Suppressor macrophage (primary cell): Measurements from ENCODE around the gene NOD2.

Experiments used
- DNase-seq, 4 experiments: peaks; one replicate each; pipeline ENCODE4 v3.0.0-alpha.2; 2020 to 2022

The NOD2 gene

GRCh38 chr16:50694206-50694605 lies 800 bp downstream of the NOD2 start:
- DNase-seq, result no peak

DNA sequence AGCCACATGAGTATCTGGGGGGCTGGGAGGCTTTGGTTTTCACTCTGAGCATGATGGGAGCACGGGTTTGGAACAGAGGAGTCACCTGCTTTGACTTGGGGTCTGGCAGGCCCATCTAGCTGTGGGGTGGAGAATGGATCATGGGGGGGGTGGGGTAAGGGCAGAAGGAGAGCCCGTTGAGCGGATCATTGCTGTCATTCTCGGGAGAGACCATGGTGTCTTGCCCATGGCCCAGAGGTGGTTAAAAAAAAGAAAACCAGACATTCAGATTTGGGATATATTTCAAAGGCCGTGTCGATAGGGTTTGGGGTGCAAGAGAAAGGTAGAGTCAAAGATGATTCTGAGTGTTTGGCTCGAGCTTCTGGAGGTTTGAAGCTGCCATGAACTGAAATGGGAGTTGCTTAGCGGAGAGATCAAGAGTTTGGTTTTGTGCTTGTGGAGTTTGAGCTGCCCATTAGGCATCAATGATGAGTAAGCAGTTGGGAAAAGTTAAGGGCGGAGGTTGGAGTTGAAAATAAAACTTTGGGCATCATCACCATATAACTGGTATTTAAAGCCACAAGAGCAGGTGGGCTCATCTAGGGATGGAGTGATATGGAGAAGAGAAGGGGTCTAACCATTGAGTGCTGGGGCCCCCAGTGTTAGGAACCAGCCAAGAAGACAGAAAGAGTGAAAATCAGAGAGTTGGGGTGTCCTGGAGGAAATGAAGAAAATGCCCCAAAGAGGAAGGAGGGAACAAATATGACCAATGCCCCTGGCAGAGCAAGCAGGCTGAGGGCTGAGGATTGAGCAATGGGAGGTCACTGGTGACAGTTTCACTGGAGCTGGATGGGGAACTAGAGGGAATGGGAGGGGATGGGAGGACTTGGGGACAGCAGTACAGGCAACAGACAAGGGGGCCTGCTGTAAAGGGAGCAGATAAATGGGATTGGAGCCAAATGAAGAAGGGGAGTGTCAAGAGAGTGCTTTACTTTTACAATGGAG lies 1.9 kb downstream of the NOD2 start:
- peak; percentile 84 to 94 (median 91) for DNase-seq

GRCh38 chr16:50696126-50696525 lies 2.7 kb downstream of the NOD2 start:
- DNase-seq, result peak in 2 of 4 experiments; percentile 31 to 42

- DNase-seq, result peak; percentile 91 to 96 (median 92)
Measured at GRCh38 chr16:50696575-50697420, 3.4 kb downstream of the NOD2 start.

DNA sequence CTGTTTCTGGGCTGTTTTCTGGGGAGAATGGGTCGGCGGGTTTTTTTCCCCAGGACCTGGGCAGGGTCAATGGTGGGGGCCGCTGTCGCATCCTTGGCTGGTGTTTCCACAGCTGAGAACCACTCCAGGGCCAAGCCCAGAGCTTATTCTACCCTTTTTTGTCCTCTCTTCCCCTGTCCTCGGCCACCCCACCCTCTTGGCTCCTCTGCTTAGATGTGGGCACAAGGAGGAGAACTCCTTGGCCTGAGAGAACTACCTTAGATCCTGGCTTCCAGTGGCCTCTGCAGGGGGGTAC lies 4.0 kb downstream of the NOD2 start:
- DNase-seq, result no peak

DNA sequence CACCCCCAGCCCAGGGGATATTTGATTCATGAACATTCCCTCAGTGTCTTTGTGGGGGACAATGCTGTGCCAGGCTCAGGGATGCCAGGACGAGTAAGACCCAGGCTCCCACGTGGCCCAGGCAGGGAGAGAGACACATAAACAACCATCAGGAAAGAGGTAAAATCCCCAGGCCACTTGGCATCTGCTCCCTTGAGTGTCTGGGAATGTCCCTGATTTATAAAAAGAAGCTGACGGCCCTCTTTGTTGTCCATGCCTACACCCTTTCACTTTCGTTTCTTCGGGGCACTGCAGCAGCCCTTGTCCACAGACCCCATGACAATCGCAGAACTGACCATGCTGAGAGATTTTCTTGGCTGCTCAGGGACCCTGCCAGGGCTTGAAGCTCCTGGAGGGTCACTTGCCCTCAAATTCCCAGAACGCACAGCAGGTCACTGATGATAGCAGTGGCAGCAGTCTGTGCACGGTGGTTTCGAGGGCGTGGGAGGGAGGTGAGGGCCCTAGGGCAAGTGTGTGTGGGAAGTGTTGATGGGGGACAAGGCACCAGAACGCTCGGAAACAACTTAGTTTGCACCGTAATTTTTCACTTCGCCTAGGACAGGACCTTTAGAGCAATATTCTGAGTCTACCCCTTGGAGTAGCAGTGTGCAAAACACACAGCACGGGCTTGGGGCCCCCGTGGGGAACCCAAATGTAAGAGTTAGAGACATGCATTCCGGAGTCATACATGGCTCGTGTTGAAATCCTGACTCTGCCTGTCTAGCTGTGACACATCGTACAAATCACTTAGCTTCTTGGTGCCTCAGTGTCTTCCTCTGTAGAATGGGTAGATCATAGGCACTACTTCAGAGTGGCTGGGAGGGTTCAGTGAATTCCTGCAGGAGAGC lies 4.7 kb downstream of the NOD2 start:
- peak; percentile 56 to 77 (median 70) for DNase-seq

DNA sequence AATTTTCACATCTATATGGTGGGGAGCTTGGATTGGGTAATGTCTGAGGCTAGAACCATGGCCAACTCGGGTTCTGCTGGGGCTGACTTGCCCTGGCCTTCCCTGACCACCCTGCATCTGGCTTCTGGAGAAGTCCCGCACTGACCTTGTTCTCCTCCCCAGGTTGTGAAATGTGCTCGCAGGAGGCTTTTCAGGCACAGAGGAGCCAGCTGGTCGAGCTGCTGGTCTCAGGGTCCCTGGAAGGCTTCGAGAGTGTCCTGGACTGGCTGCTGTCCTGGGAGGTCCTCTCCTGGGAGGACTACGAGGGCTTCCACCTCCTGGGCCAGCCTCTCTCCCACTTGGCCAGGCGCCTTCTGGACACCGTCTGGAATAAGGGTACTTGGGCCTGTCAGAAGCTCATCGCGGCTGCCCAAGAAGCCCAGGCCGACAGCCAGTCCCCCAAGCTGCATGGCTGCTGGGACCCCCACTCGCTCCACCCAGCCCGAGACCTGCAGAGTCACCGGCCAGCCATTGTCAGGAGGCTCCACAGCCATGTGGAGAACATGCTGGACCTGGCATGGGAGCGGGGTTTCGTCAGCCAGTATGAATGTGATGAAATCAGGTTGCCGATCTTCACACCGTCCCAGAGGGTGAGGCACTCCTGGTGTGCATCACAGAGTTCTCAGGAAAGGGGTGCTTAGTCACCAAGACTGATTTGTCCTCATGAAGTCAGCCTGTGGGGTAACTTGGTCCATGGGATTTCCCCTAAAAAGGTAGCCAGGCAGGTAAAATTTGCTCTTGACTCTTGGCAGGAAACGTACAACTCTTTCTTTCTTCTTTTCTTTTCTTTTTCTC lies 6.1 kb downstream of the NOD2 start:
- peak; percentile 54 to 80 (median 62) for DNase-seq

- peak in 3 of 4 experiments; percentile 31 to 59 (median 38) for DNase-seq
Measured at GRCh38 chr16:50702725-50703124, 9.3 kb downstream of the NOD2 start.

- DNase-seq, result no peak
Measured at GRCh38 chr16:50704245-50704644, 10.8 kb downstream of the NOD2 start.

DNA sequence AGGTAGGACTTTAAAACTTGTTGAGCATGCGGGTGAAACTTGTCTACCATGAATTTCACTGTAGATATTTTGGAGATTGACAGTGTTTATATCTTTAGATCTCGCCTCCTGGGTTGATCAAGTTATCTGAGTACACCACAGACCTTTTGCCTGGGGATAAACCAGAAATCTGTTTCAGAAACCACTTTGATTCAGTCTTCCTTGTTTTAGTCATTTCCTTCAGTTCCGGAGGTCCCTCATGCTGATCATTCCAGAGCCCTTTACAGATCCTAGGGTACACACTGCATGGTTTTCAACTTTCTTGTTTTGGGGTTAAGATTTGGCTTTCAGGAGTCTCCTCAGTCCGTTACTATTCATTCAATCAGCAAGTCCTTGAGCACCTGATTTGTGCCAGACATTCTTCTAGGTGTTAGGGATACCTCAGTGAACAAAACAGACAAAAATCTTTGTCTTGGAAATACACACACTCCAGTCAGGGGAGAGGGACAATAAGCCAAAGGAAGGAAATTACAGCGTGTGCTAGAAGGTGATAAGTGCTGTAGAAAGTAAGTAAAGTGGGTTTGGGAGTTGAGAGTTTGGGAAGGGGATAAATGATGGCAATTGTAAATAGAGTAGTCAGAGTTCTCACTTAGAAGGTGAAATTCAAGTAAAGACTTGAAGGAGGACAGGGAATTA lies 12.2 kb downstream of the NOD2 start:
- DNase-seq, result no peak

DNA sequence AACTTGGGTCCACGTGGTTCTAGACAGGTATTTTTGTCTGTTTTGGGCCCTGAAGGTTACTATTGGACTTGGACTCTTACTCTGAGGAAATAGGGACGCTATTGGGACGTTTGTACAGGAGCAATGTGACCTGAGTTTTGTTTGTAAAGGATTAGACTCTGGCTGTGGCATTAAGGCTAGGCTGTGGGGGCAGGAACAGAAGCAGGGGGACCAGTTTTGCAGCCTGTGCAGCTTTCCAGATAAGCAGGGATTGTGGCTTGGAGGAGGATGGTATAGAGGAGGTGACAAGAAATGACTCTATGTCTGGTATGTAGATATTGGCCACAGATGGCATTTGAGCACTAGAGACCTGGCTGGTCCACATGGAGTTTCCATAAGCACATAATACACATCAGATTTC lies 12.8 kb downstream of the NOD2 start:
- DNase-seq, result no peak

DNA sequence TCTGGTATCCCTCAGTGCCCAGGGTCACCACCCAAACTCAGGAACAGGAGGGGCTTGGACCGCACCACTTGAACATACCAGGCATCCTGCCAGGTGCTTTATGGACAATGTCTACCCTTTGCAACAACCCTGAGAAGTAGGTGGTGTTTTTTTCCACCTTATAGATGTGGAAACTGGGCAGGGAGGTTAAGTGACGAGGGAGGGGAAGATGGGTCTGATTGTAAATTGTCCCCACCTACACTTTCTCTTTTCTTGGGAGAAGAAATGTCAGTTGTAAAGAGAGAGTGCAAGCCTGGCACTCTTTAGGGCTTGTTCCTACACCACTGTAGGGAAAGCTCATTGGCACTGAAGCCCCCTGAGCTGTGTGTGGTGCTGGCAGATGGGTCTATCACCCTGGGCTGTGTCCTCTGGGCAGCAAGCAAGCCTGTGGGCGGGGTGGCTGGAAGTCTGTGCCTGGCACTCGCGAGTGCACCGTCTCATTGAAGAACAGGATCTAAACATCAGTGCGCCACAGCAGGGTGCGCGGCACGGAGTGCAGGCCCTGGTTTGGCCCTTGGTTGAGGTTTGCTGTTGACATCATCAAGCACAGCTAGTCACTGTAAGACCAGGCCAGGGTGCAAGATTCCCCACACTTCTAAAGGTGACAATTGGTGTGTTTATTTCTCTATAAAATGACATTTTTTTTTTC lies 15.1 kb downstream of the NOD2 start:
- DNase-seq, result peak; percentile 55 to 80 (median 69)

GRCh38 chr16:50709061-50709684 lies 15.8 kb downstream of the NOD2 start:
- peak; percentile 83 to 95 (median 90) for DNase-seq

DNA sequence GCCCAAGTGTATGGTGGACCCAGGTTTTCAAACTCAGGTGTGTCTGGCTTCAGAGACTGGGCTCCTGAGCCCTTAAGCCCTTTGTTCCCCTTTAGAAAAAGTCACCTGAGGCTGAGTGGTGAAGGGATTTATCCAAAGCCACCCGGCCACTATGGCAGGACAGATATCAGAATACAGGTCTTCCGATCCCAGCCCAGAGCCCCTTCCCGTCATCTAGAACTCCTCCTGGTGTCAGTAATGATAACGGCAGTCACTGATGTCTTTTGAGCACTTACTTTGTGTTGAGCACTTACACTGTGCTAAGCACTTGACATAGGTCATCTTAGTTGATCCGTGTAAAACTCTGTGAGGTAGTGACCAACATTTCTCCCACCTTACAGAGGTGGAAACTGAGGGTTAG lies 16.6 kb downstream of the NOD2 start:
- DNase-seq, result no peak

GRCh38 chr16:50711040-50711439 lies 17.6 kb downstream of the NOD2 start:
- no peak for DNase-seq

- no peak for DNase-seq
Measured at GRCh38 chr16:50711862-50712559, 18.6 kb downstream of the NOD2 start.

GRCh38 chr16:50712560-50712898 lies 19.1 kb downstream of the NOD2 start:
- peak in 3 of 4 experiments; percentile 16 to 55 (median 39) for DNase-seq

GRCh38 chr16:50712956-50713355 lies 19.6 kb downstream of the NOD2 start:
- peak in 3 of 4 experiments; percentile 44 to 57 (median 46) for DNase-seq

DNA sequence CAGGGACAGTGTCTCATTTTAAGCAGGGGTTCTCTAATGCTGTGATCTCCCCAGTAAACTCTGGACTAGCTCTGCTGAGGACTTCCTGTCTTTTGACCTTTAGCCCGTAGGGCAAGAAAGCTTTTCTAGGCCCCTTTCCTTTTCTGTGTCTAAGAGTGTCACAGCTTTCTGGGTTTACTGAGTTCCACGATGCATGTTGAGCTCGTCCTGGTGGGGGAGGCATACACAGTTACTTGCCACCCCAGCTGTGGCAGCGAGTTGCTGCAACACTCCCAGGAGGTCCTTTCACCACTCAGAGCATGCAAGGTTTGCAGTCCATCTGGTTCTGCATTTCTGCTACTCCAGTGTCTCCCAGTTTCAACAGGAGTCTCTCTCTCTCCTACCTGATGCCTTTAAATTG lies 23.7 kb downstream of the NOD2 start:
- DNase-seq, result peak in 3 of 4 experiments; percentile 43 to 58 (median 51)
